Suprapubic skin (tissue), 4 donors: ENCODE data around the gene CDC7. TPM values are rescaled to one million over a fixed set of nuclear protein-coding genes. Genes with fewer than 3 reads are reported as not detected.
"Not testable (repeated sequence)": the region's sequence is repeated elsewhere in the genome, so short reads cannot be mapped to it uniquely, and the experiment has no call there.

Experiments
- DNase-seq, 2 donors: peaks; one replicate each; pipeline ENCODE4 v3.0.0-alpha.2; 2019; ENCODE audit warnings: low spot score in 2 of 2
- H3K27ac ChIP-seq: fragments of 200-600 bp; sonication (generic); one replicate; pipeline ENCODE4 v1.5.1; 2019
- H3K27me3 ChIP-seq: fragments of 200-600 bp; sonication (generic); one replicate; pipeline ENCODE4 v1.5.1; 2019
- H3K36me3 ChIP-seq: fragments of 200-600 bp; sonication (generic); one replicate; pipeline ENCODE4 v1.5.1; 2019
- H3K4me1 ChIP-seq: fragments of 200-600 bp; sonication (generic); one replicate; pipeline ENCODE4 v1.5.1; 2019
- H3K4me3 ChIP-seq: fragments of 200-600 bp; sonication (generic); one replicate; pipeline ENCODE4 v1.5.1; 2019; ENCODE audit warnings: mild to moderate bottlenecking
- H3K9me3 ChIP-seq: fragments of 200-600 bp; sonication (generic); one replicate; pipeline ENCODE4 v1.5.1; 2019
- EP300 ChIP-seq: sonication (generic); formaldehyde crosslinking; IDR thresholded peaks from one replicate; pipeline ENCODE4 v1.6.1; 2017; ENCODE audit warnings: antibody characterized with exemption
- POLR2A ChIP-seq, 2 donors: fragments of 450-650 bp; IDR thresholded peaks; one replicate each; pipeline ENCODE4 v1.6.1; 2017; ENCODE audit warnings: antibody characterized with exemption in 2 of 2, mild to moderate bottlenecking in 2 of 2, moderate library complexity in 2 of 2
- POLR2AphosphoS5 ChIP-seq, 3 donors: sonication (generic); formaldehyde crosslinking; IDR thresholded peaks; one replicate each; pipeline ENCODE4 v1.6.1; 2017; ENCODE audit warnings: antibody characterized with exemption in 3 of 3
- WGBS: methylation state at CpG from one replicate; pipeline ENCODE4 v1.1.5; 2018; 5-methylcytosine and 5-hydroxymethylcytosine counted together
- total RNA-seq, 4 donors: library from RNA; depleted of rRNA; stranded (reverse); fragments of >200 nt; gene quantifications; one replicate each; pipeline ENCODE4 v1.1.0, GENCODE V29; 2016
- TF ChIP-seq, protein P1 (sequence below), 2 donors: fragments of 200-600 bp in 1 of 2; fragments of 450-650 bp in 1 of 2; sonication (generic) in 1 of 2; IDR thresholded peaks; one replicate each; pipeline ENCODE4 v1.5.1; 2016 to 2019; ENCODE audit warnings: antibody characterized with exemption in 2 of 2, mild to moderate bottlenecking in 1 of 2, moderate library complexity in 1 of 2

Gene CDC7
- total RNA-seq, 4 donors from 2014 or later = 0.47 to 5.4 (median 2.3) TPM

DNA sequence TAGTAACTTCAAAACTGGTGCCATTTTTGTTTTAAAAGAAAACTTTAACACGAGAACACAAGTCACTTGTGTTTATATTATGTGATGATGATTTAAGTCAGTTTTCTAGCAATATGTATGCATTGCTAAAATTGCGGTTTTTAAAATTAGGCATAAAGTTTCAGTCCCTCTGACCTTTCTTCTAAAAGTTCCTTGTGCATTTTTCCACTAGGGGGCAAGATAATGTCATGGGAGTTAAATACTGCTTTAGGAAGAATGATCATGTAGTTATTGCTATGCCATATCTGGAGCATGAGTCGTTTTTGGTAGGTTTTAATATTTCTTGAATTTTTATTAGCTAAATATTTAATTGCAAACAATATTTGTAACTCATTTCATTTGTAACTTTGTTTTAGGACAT, 10.7 kb downstream of the CDC7 start:
- Histone ChIP-seq H3K27ac (no peak overlapping the region), H3K36me3 (no peaks in the 10 kb centered on the region), H3K4me1 (no peaks in the 10 kb centered on the region), H3K4me3 (no peak overlapping the region), H3K27me3 (no peaks in the 10 kb centered on the region), H3K9me3 (no peaks in the 10 kb centered on the region)
- DNase-seq = no peak
- TF ChIP-seq POLR2AphosphoS5 (IDR thresholded peaks at IDR 0.05) = no peak
- TF ChIP-seq, protein P1, sequence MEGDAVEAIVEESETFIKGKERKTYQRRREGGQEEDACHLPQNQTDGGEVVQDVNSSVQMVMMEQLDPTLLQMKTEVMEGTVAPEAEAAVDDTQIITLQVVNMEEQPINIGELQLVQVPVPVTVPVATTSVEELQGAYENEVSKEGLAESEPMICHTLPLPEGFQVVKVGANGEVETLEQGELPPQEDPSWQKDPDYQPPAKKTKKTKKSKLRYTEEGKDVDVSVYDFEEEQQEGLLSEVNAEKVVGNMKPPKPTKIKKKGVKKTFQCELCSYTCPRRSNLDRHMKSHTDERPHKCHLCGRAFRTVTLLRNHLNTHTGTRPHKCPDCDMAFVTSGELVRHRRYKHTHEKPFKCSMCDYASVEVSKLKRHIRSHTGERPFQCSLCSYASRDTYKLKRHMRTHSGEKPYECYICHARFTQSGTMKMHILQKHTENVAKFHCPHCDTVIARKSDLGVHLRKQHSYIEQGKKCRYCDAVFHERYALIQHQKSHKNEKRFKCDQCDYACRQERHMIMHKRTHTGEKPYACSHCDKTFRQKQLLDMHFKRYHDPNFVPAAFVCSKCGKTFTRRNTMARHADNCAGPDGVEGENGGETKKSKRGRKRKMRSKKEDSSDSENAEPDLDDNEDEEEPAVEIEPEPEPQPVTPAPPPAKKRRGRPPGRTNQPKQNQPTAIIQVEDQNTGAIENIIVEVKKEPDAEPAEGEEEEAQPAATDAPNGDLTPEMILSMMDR (IDR thresholded peaks at IDR 0.05) = peak; percentile 52 to 58
- WGBS = 37% methylated on average over 3 of the region's 3 CpGs

- no peak for DNase-seq
- no peaks in the 10 kb centered on the region for H3K36me3 ChIP-seq
- no peak overlapping the region for H3K27ac ChIP-seq
- WGBS = 33% methylated on average over 2 of the region's 2 CpGs
- H3K4me1 ChIP-seq = no peaks in the 10 kb centered on the region
- no peaks in the 10 kb centered on the region for H3K9me3 ChIP-seq
- TF ChIP-seq POLR2A (IDR thresholded peaks at IDR 0.05) (no peak), POLR2AphosphoS5 (IDR thresholded peaks at IDR 0.05) (no peak), EP300 (no peak)
- TF ChIP-seq, protein P1 (IDR thresholded peaks at IDR 0.05) = peak; percentile 20 to 31
- no peaks in the 10 kb centered on the region for H3K27me3 ChIP-seq
- no peak overlapping the region for H3K4me3 ChIP-seq
These were observed 12.5 kb downstream of the CDC7 start for GRCh38 chr1:91513160-91513559.

- WGBS = 95% methylated on average over 1 of the region's 1 CpG
- no peaks in the 10 kb centered on the region for H3K4me1 ChIP-seq
- H3K27me3 ChIP-seq = no peaks in the 10 kb centered on the region
- H3K9me3 ChIP-seq = no peaks in the 10 kb centered on the region
- no peak overlapping the region for H3K27ac ChIP-seq
- no peak overlapping the region for H3K4me3 ChIP-seq
- no peaks in the 10 kb centered on the region for H3K36me3 ChIP-seq
- TF ChIP-seq POLR2A (IDR thresholded peaks at IDR 0.05) = no peak
- TF ChIP-seq, protein P1 (IDR thresholded peaks at IDR 0.05) = no peak
- TF ChIP-seq POLR2AphosphoS5 (IDR thresholded peaks at IDR 0.05) = no peak
- TF ChIP-seq EP300 = no peak
- no peak for DNase-seq
These were observed 13.1 kb downstream of the CDC7 start for GRCh38 chr1:91513706-91514105.

DNA sequence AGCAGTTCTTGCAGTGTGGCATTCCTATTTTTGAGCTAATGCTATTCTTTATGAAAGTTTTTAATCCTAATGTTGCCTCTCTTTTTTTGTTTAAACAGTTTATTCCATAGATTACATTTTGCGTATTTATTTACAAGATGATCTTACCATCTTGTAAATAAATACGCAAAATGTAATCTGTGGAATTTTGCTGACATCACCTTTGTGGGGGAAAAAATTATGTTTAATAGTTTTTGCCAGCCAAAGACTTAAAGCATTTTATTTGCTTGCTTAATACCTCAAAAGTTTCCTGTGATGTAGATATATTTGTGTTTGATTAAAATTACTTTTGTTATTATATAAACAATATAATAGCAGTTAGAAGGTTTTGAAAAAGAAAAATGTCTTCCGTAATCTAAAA, 15.3 kb downstream of the CDC7 start:
- DNase-seq = no peak
- Histone ChIP-seq H3K4me1 (no peaks in the 10 kb centered on the region), H3K4me3 (no peak overlapping the region), H3K9me3 (no peaks in the 10 kb centered on the region), H3K27me3 (no peaks in the 10 kb centered on the region), H3K36me3 (no peaks in the 10 kb centered on the region), H3K27ac (no peak overlapping the region)
- WGBS = 92% methylated on average over 3 of the region's 3 CpGs
- TF ChIP-seq EP300 (no peak), POLR2AphosphoS5 (IDR thresholded peaks at IDR 0.05) (no peak)
- TF ChIP-seq, protein P1 (IDR thresholded peaks at IDR 0.05) = no peak

GRCh38 chr1:91516605-91517004, 16.0 kb downstream of the CDC7 start:
- H3K9me3 ChIP-seq, DNase-seq, H3K4me1 ChIP-seq, H3K36me3 ChIP-seq, H3K4me3 ChIP-seq, H3K27ac ChIP-seq, H3K27me3 ChIP-seq: not testable (repeated sequence)
- 94% methylated on average over 7 of the region's 7 CpGs for WGBS

DNA sequence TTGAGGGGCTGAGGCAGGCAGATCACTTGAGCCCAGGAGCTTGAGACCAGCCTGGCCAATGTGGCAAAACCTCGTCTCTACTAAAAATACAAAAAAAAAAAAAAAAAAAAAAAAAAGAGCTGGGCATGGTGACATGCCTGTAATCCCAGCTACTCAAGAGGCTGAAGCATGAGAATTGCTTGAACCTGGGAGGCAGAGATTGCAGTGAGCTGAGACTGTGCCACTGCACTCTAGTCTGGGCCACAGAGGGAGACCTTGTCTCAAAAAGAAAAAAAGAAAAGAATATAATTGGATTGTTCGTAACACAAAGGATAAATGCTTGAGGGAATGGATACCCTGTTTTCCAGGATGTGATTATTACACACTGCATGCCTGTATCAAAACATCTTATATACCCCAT, 18.5 kb downstream of the CDC7 start:
- H3K9me3 ChIP-seq, H3K36me3 ChIP-seq, H3K4me1 ChIP-seq, DNase-seq, H3K27me3 ChIP-seq, H3K27ac ChIP-seq, H3K4me3 ChIP-seq: not testable (repeated sequence)
- 58% methylated on average over 2 of the region's 2 CpGs for WGBS
